Subcutaneous adipose tissue (tissue), 4 donors: Measurements from ENCODE around the gene VPS37B. TPM values are rescaled to one million over a fixed set of nuclear protein-coding genes. Genes with fewer than 3 reads are reported as not detected.

Experiments used
- total RNA-seq, 4 donors: library from RNA; depleted of rRNA; stranded (reverse); fragments of >200 nt; gene quantifications; one replicate each; pipeline ENCODE4 v1.1.0, GENCODE V29; 2016
- TF ChIP-seq, protein P1 (sequence below): fragments of 450-650 bp; IDR thresholded peaks from one replicate; pipeline ENCODE4 v1.5.1; 2016; ENCODE audit warnings: low read depth, mild to moderate bottlenecking, control low read depth, antibody characterized with exemption, moderate library complexity

VPS37B gene
- total RNA-seq, 4 donors from 2014 or later = 14.8 to 54.1 (median 16.8) TPM

DNA sequence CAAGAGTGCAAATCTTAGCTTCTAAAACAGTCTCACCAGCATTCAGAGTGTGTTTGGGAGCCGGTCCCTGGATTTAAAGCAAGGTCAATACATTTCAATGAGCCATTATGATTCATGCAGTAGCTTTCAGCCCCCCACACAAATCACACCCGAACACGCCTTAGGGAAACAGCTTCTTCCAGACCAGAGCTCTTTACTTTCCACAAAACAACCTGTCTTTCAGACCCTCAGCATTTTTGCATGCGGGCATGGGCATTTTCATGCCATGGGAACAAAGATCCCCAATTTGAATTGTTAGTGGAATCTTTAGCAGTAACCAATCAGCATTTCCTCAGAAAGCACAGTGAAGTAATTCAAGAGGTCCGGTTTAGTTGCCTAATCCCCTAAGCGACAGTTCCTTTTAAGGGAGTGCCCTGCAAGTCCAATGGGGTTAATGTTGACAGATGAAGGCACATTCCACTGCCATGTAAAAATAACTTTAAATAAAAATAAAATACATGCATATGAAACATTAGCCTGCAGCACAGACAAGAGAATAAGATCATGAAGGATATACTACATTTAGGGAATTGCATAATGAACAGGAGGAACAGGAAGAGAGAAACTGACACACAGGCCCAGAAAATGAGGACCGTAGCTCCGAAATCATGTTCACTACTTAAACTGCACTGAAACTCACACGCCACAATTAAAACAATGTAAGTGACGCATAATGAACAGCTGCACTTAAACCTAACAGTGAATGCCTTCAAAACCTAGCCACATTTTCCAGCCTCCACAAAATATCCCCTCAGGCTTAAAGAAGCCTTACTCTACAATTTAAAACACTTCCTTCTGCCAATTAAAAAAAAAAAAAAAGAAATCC lies 4.0 kb downstream of the VPS37B start:
- TF ChIP-seq, protein P1, sequence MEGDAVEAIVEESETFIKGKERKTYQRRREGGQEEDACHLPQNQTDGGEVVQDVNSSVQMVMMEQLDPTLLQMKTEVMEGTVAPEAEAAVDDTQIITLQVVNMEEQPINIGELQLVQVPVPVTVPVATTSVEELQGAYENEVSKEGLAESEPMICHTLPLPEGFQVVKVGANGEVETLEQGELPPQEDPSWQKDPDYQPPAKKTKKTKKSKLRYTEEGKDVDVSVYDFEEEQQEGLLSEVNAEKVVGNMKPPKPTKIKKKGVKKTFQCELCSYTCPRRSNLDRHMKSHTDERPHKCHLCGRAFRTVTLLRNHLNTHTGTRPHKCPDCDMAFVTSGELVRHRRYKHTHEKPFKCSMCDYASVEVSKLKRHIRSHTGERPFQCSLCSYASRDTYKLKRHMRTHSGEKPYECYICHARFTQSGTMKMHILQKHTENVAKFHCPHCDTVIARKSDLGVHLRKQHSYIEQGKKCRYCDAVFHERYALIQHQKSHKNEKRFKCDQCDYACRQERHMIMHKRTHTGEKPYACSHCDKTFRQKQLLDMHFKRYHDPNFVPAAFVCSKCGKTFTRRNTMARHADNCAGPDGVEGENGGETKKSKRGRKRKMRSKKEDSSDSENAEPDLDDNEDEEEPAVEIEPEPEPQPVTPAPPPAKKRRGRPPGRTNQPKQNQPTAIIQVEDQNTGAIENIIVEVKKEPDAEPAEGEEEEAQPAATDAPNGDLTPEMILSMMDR = no peak

DNA sequence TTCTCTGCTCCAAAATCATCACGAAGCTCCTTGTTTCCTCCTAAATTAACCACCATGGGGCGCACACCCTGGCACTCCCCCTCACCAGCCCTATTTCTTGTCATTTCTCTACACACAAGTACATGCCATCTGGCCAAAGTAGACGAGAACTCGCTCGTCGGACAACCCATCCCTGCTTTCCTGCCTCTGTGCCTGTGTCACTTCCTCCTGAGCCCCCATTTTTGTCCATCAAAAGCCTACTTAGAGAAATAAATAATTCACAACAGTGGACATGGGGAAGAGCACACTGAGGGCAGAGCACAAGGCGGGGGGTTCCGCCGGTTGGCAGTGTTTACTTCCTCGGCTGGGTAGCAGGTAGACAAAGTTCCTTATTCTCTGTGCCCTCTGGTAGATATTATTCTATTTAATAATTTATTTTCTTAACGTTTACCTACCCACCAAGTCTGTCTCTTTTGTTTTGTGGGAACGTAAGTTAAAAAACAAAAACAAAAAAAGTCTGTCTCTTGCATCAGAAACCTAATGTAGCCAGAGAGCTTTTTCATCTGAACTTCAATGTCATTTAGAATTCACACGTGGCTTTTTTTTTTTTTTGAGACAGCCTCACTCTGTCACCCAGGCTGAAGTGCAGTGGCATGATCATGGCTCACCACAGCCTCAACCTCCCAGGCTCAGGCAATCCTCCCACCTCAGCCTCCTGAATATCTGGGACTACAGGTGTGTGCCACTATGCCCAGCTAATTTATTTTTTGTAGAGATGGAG lies 6.0 kb downstream of the VPS37B start:
- TF ChIP-seq, protein P1 = no peak

DNA sequence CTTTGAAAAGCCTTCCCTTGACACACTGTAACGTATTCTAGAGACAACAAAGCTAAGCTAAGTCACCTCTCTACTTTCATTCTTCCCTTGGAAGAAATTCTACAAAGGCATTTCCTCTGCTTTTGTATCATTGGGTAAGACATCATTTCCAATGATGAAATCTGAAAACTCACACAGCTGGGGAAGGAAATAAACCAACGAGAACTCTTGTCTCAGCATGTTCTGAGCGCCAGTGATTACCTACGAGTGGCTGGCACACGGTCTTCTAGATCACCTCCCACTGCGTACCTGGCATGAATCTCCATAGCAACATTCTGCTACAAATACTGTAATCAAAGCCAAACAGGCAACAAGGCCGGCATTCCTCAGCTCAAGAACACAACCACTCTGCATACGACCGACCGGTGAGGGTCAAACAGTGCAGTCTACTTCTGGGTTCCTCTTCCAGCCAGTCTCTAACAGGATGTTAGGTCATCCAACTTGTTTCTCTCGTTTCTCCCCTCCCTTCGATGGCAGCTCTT lies 7.6 kb downstream of the VPS37B start:
- TF ChIP-seq, protein P1 = no peak

DNA sequence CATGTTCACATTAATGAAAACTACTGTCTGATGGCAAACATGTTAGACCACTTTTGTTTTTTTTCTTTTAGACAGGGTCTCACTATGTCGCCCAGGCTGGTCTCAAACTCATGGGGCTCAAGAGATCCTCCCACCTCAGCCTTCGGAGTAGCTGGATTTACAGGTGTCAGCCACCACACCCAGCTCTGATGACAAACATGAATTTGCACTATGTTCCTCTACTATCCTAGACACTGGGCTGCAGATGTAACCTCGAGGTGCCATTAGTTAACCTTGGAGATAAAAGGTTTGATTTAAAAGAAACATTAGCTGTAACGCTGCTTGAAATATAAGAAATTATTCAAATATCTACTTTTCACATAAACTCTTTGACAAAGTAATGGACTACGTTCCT lies 8.1 kb downstream of the VPS37B start:
- TF ChIP-seq, protein P1 = no peak

DNA sequence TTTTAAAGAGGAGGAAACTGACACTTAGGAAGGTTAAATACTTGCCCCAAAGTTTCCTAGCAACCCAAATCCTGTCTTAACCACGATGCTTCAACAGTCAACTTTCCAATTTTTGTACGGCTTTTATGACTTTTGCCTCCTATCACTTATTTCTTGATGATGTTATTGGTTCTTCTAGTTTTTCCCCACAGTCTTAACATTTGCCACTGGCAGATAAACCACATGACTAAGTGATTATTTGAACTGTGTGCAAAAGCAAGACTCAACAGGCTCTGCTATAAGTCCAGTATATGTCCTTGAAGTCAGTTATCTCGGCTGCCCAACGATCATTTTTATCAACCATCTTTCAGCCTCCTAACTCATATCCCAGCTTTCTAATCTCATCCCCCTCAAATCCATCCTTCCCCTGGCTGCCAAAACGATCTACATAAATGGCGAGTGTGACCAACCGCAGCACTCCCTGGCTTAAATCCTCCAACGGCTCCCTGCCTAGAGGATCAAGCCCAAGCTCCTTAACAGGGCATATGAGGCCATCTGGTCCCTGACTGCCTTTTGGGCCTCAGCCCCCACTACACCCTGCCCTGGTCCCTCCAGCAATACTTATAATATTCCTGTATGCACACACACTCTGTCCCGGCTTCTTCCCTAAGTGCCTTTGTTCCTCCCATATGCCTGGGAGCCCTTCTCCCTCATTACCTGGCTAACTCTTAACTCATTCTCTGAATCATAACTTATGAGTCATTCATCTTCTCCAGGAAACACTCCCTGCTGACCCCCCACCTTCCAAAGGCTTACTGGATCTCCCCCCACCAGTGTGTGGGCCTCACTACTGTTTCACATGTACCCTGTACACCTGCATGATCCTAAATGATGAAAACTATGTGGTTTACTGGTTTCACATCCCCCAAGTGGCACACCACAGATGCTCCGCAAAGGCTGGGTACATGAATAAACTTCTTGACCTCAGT lies 8.8 kb downstream of the VPS37B start:
- TF ChIP-seq, protein P1 = no peak

DNA sequence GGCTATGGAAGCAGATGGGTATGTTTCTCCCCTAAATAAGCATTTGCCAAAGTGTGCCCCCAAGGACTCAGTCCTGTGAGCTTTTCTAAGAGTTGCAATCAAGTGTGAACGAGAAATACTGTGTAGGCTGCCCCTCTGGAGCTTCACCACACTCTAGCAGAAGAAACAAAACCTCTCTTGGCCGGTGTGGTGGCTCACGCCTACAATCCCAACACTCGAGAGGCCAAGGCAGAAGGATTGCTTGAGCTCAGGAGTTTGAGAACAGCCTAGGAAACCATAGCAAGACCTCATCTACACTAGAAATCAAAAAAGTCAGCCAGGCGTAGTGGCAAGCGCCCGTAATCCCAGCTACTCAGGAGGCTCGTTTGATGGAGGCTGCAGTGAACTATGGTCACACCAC lies 9.8 kb downstream of the VPS37B start:
- TF ChIP-seq, protein P1 = no peak
